Smooth muscle cell (in vitro differentiated cells): Measurements from ENCODE around the gene SUSD1. TPM values are rescaled to one million over a fixed set of nuclear protein-coding genes. Genes with fewer than 3 reads are reported as not detected.

ENCODE experiments used
- DNase-seq: peaks from one replicate; lab custom pipeline; 2025; ENCODE audit not compliant: unreplicated experiment; lab: John Stamatoyannopoulos, UW
- H2AFZ ChIP-seq: fragments of 200-600 bp; sonication (generic); 2 replicates; pipeline ENCODE4 v1.6.0; 2016; ENCODE audit warnings: antibody characterized with exemption, low read depth, mild to moderate bottlenecking
- H3F3A ChIP-seq: fragments of 200-600 bp; sonication (generic); 2 replicates; pipeline ENCODE4 v1.6.0; 2017; ENCODE audit warnings: antibody characterized with exemption, low read depth
- H3K27ac ChIP-seq: fragments of 200-600 bp; sonication (generic); 2 replicates; pipeline ENCODE4 v1.5.1; 2016; ENCODE audit warnings: low read depth, mild to moderate bottlenecking
- H3K27me3 ChIP-seq: fragments of 200-600 bp; sonication (generic); 2 replicates; pipeline ENCODE4 v1.6.1; 2016; ENCODE audit warnings: low read depth, mild to moderate bottlenecking
- H3K36me3 ChIP-seq: fragments of 200-600 bp; sonication (generic); 2 replicates; pipeline ENCODE4 v1.5.1; 2016; ENCODE audit warnings: low read depth
- H3K4me1 ChIP-seq: fragments of 200-600 bp; sonication (generic); 2 replicates; pipeline ENCODE4 v1.5.1; 2016; ENCODE audit warnings: low read depth
- H3K4me2 ChIP-seq: fragments of 200-600 bp; sonication (generic); 2 replicates; pipeline ENCODE4 v1.6.0; 2016; ENCODE audit warnings: mild to moderate bottlenecking
- H3K4me3 ChIP-seq: fragments of 200-600 bp; sonication (generic); 2 replicates; pipeline ENCODE4 v1.5.1; 2016; ENCODE audit warnings: mild to moderate bottlenecking
- H3K79me2 ChIP-seq: fragments of 200-600 bp; sonication (generic); 2 replicates; pipeline ENCODE4 v1.6.0; 2016; ENCODE audit warnings: low read depth, mild to moderate bottlenecking
- H3K9ac ChIP-seq: fragments of 200-600 bp; sonication (generic); 2 replicates; pipeline ENCODE4 v1.6.0; 2016; ENCODE audit warnings: low read depth
- H3K9me3 ChIP-seq: fragments of 200-600 bp; sonication (generic); replicated peaks from 2 replicates; pipeline ENCODE4 v1.5.1; 2016; ENCODE audit warnings: low read depth
- H4K20me1 ChIP-seq: fragments of 200-600 bp; sonication (generic); 2 replicates; pipeline ENCODE4 v1.6.0; 2016; ENCODE audit warnings: low read depth
- CTCF ChIP-seq: fragments of 200-600 bp; sonication (generic); IDR thresholded peaks from 2 replicates; pipeline ENCODE4 v1.5.1; 2017; ENCODE audit warnings: borderline replicate concordance, mild to moderate bottlenecking, antibody characterized with exemption; ENCODE audit not compliant: insufficient read depth, poor library complexity, severe bottlenecking
- WGBS: methylation state at CpG from one replicate; pipeline ENCODE4 v1.1.7; 2016; ENCODE audit warnings: low lambda C conversion rate; 5-methylcytosine and 5-hydroxymethylcytosine counted together
- polyA plus RNA-seq: library from polyadenylated mRNA; unstranded; fragments of >200 nt; fragmentation: Nextera tagmentation; extraction: Ambion mirVana; gene quantifications from 2 replicates; pipeline ENCODE4 v1.2.1, GENCODE V29; 2016
- total RNA-seq: library from RNA; depleted of rRNA; stranded (reverse); fragments of >200 nt; gene quantifications from 2 replicates; pipeline ENCODE4 v1.2.3, GENCODE V29; 2014

The SUSD1 gene
- total and polyA plus RNA-seq, 2 experiments from 2014 or later: 6.7 to 11.8 TPM

GRCh38 chr9:112047538-112048066, 127.5 kb downstream of the SUSD1 start:
- Histone ChIP-seq H3K36me3 (no peaks in the 10 kb centered on the region), H2AFZ (no peak overlapping the region), H3K4me1 (peaks cover 14% of the 10 kb centered on the region)

GRCh38 chr9:112046181-112046580, 128.9 kb downstream of the SUSD1 start:
- no peak for DNase-seq
- Histone ChIP-seq H3F3A (peaks cover 9% of the 10 kb centered on the region), H4K20me1 (no peaks in the 10 kb centered on the region), H3K79me2 (no peaks in the 10 kb centered on the region), H3K36me3 (no peaks in the 10 kb centered on the region), H3K4me2 (no peak overlapping the region), H3K9me3 (no peaks in the 10 kb centered on the region), H3K4me3 (no peak overlapping the region), H3K9ac (no peak overlapping the region), H2AFZ (no peak overlapping the region), H3K27me3 (no peaks in the 10 kb centered on the region), H3K27ac (no peak overlapping the region), H3K4me1 (peaks cover 19% of the 10 kb centered on the region)
- no peak for TF ChIP-seq CTCF

More at GRCh38 chr9:112047538-112048066, 127.5 kb downstream of the SUSD1 start:
- H4K20me1 ChIP-seq: no peaks in the 10 kb centered on the region
- H3K9ac ChIP-seq: no peak overlapping the region
- TF ChIP-seq CTCF: no peak
- H3F3A ChIP-seq: peaks cover 2% of the 10 kb centered on the region
- no peak overlapping the region for H3K27ac ChIP-seq
- H3K9me3 ChIP-seq: no peaks in the 10 kb centered on the region
- no peak overlapping the region for H3K4me3 ChIP-seq
- H3K79me2 ChIP-seq: no peaks in the 10 kb centered on the region
- no peak overlapping the region for H3K4me2 ChIP-seq
- no peaks in the 10 kb centered on the region for H3K27me3 ChIP-seq
- no peak for DNase-seq

GRCh38 chr9:112044881-112045280, 130.2 kb downstream of the SUSD1 start:
- H3K9me3 ChIP-seq: no peaks in the 10 kb centered on the region
- no peaks in the 10 kb centered on the region for H3K27me3 ChIP-seq
- H3K36me3 ChIP-seq: no peaks in the 10 kb centered on the region
- no peak for TF ChIP-seq CTCF
- no peak overlapping the region for H3K9ac ChIP-seq
- no peak overlapping the region for H2AFZ ChIP-seq
- peaks cover 9% of the 10 kb centered on the region for H3F3A ChIP-seq
- no peak overlapping the region for H3K27ac ChIP-seq
- DNase-seq: no peak
- WGBS: 93% methylated on average over 4 of the region's 4 CpGs
- H3K4me2 ChIP-seq: no peak overlapping the region
- H3K79me2 ChIP-seq: no peaks in the 10 kb centered on the region
- no peak overlapping the region for H3K4me3 ChIP-seq
- H3K4me1 ChIP-seq: peaks cover 15% of the 10 kb centered on the region
- no peaks in the 10 kb centered on the region for H4K20me1 ChIP-seq

- Histone ChIP-seq H3K9me3 (no peaks in the 10 kb centered on the region), H3K4me1 (peaks cover 8% of the 10 kb centered on the region), H3K9ac (no peak overlapping the region), H3K4me2 (no peak overlapping the region), H3K36me3 (no peaks in the 10 kb centered on the region), H3K4me3 (no peak overlapping the region), H2AFZ (no peak overlapping the region), H3K27ac (peak overlapping the region; percentile 87), H3K79me2 (no peaks in the 10 kb centered on the region), H4K20me1 (no peaks in the 10 kb centered on the region), H3F3A (peaks cover 9% of the 10 kb centered on the region), H3K27me3 (no peaks in the 10 kb centered on the region)
- TF ChIP-seq CTCF: no peak
- DNase-seq: no peak
Observed at GRCh38 chr9:112044186-112044585, 130.9 kb downstream of the SUSD1 start.
